Measurements from ENCODE around the gene CDC40.

CDC40 gene

DNA sequence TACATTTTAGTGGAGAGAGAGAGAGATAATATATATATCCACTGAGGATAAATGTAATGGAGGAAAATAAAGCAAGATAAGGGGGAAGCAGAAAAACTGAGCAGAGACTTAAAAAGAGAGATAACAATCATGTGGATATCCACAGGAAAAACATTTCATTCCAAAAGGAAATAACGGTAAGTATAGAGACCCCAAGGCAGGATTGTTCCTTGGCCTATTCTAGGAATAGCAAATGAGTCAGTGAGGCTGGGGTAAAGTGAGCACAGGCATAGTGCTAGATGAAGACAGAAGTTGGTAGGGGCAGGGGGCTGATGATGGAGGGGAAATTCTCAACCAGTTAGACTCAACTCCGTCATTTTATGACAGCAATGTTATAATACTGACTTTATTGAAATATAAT lies 11.2 kb downstream of the CDC40 start:
- Histone ChIP-seq H2BK12ac (ENCODE audit: low read length) (no peak overlapping the region), H3K79me2 (ENCODE audit: control insufficient read depth, insufficient read depth, low read length, poor library complexity) (peaks cover 3% of the 10 kb centered on the region), H4K8ac (ENCODE audit: low read depth, low read length) (no peak overlapping the region), H3K14ac (ENCODE audit: low read length) (no peak overlapping the region), H3K36me3 (ENCODE audit: control insufficient read depth in 1 of 2, insufficient read depth in 2 of 2, low read length in 2 of 2) (no peaks in the 10 kb centered on the region), H2BK5ac (ENCODE audit: low read depth, low read length, poor library complexity) (no peak overlapping the region), H2AK5ac (ENCODE audit: low read length) (no peak overlapping the region), H3K9ac (ENCODE audit: low read length) (no peak overlapping the region), H4K12ac (ENCODE audit: low read depth, low read length) (no peak overlapping the region), H2AFZ (ENCODE audit: insufficient read depth, low read length, poor library complexity) (no peak overlapping the region), H3K18ac (ENCODE audit: low read length) (no peak overlapping the region), H3K4me1 (ENCODE audit: control insufficient read depth in 1 of 2, insufficient read depth in 2 of 2, low read length in 2 of 2) (peaks cover 0 to 2% of the 10 kb centered on the region in 2 experiments), H2BK120ac (ENCODE audit: insufficient read depth, low read length, poor library complexity) (no peak overlapping the region), H3K27me3 (ENCODE audit: insufficient read depth, low read length) (no peaks in the 10 kb centered on the region), H4K91ac (ENCODE audit: low read depth, low read length) (no peak overlapping the region), H3K9me3 (ENCODE audit: insufficient read depth, low read depth, low read length) (no peaks in the 10 kb centered on the region), H3K4me2 (ENCODE audit: low read length) (no peak overlapping the region), H3K23ac (ENCODE audit: low read length) (no peak overlapping the region), H3K4me3 (ENCODE audit: low read depth, low read length) (no peak overlapping the region), H3K4ac (ENCODE audit: low read depth, low read length) (no peak overlapping the region), H3K27ac (ENCODE audit: low read depth, low read length) (no peak overlapping the region), H3K79me1 (ENCODE audit: low read length) (no peaks in the 10 kb centered on the region)
- DNase-seq = no peak
- WGBS (ENCODE audit: extremely low coverage, insufficient coverage, insufficient read length) = no CpG with 5 or more reads among the region's 2 CpGs

DNA sequence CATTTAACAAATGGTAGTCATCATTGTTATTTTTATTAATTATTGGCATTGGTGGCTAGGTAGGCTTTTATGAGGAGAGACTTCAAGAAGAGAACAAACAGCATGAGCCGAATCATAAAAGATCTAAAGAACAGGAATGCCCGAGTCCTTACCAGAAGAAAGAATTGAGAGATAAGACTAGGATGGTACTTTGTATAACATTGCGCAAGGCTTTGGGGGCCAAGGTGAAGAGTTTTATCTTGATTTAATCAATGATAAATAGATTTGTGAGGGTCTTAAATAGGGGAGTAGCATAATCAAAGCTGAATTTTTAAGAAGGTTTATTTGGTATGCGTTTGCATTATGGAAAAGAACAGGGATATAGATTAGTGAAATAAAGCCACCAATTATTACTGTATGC lies 15.4 kb downstream of the CDC40 start:
- no peak overlapping the region for H2AK5ac ChIP-seq (ENCODE audit: low read length)
- no peaks in the 10 kb centered on the region for H3K79me1 ChIP-seq (ENCODE audit: low read length)
- DNase-seq = no peak
- H3K4me1 ChIP-seq (ENCODE audit: control insufficient read depth in 1 of 2, insufficient read depth in 2 of 2, low read length in 2 of 2) = peaks cover 0 to 2% of the 10 kb centered on the region in 2 experiments
- no peak overlapping the region for H4K8ac ChIP-seq (ENCODE audit: low read depth, low read length)
- H3K27ac ChIP-seq (ENCODE audit: low read depth, low read length) = no peak overlapping the region
- H4K91ac ChIP-seq (ENCODE audit: low read depth, low read length) = no peak overlapping the region
- 100% methylated on average over 1 of the region's 4 CpGs for WGBS (ENCODE audit: extremely low coverage, insufficient coverage, insufficient read length)
- no peaks in the 10 kb centered on the region for H3K9me3 ChIP-seq (ENCODE audit: insufficient read depth, low read depth, low read length)
- H3K36me3 ChIP-seq (ENCODE audit: control insufficient read depth in 1 of 2, insufficient read depth in 2 of 2, low read length in 2 of 2) = no peaks in the 10 kb centered on the region
- no peak overlapping the region for H3K4me3 ChIP-seq (ENCODE audit: low read depth, low read length)
- H3K79me2 ChIP-seq (ENCODE audit: control insufficient read depth, insufficient read depth, low read length, poor library complexity) = no peaks in the 10 kb centered on the region
- no peak overlapping the region for H2AFZ ChIP-seq (ENCODE audit: insufficient read depth, low read length, poor library complexity)
- H4K12ac ChIP-seq (ENCODE audit: low read depth, low read length) = no peak overlapping the region
- H3K14ac ChIP-seq (ENCODE audit: low read length) = no peak overlapping the region
- no peaks in the 10 kb centered on the region for H3K27me3 ChIP-seq (ENCODE audit: insufficient read depth, low read length)
- no peak overlapping the region for H3K23ac ChIP-seq (ENCODE audit: low read length)
- no peak overlapping the region for H2BK5ac ChIP-seq (ENCODE audit: low read depth, low read length, poor library complexity)
- no peak overlapping the region for H2BK120ac ChIP-seq (ENCODE audit: insufficient read depth, low read length, poor library complexity)
- H3K18ac ChIP-seq (ENCODE audit: low read length) = no peak overlapping the region
- H3K4me2 ChIP-seq (ENCODE audit: low read length) = no peak overlapping the region
- no peak overlapping the region for H2BK12ac ChIP-seq (ENCODE audit: low read length)
- no peak overlapping the region for H3K9ac ChIP-seq (ENCODE audit: low read length)
- no peak overlapping the region for H3K4ac ChIP-seq (ENCODE audit: low read depth, low read length)

DNA sequence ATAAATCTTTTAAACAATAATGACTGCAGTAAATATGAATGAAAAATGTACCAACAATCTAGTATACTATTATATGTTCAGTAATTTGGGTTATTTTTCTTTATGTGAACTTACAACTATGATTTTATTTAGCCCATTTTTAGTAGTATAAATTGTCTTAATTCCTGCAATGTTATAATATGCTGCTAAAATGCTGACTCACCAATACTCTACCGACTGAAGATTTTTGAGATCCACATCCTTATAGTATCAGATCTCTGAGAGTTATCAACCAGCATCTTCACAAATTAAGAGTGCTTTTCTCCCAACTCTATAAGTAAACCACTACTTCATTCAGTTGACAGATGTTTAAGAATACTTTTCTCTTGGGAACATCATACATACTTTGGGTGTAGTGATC lies 16.6 kb downstream of the CDC40 start:
- H3K4me2 ChIP-seq (ENCODE audit: low read length) = no peak overlapping the region
- WGBS (ENCODE audit: extremely low coverage, insufficient coverage, insufficient read length) = no CpG with 5 or more reads among the region's 1 CpG
- DNase-seq = no peak

DNA sequence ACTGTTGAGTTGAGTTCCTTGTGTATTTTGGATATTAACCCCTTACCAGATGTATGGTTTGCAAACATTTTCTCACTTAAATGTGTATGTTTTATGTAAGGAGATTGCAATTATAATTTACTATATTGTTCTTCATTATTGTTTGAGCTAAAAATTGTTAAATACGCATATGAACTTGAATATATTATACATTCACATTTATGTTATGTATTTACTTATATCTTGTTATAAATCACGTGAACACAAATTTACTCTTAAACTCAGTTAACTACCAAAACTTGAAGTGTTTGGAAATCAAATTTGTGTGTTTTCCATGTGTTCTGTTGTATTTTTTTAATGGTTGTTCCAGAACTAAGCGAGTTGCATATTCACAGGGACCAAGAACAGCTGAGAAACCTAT lies 18.3 kb downstream of the CDC40 start:
- H3K4me1 ChIP-seq (ENCODE audit: control insufficient read depth in 1 of 2, insufficient read depth in 2 of 2, low read length in 2 of 2) = no peaks in the 10 kb centered on the region
- no peak overlapping the region for H4K8ac ChIP-seq (ENCODE audit: low read depth, low read length)
- H2AK5ac ChIP-seq (ENCODE audit: low read length) = no peak overlapping the region
- no peak overlapping the region for H3K14ac ChIP-seq (ENCODE audit: low read length)
- H2BK12ac ChIP-seq (ENCODE audit: low read length) = no peak overlapping the region
- H3K27ac ChIP-seq (ENCODE audit: low read depth, low read length) = no peak overlapping the region
- H2AFZ ChIP-seq (ENCODE audit: insufficient read depth, low read length, poor library complexity) = no peak overlapping the region
- H4K91ac ChIP-seq (ENCODE audit: low read depth, low read length) = no peak overlapping the region
- H3K9me3 ChIP-seq (ENCODE audit: insufficient read depth, low read depth, low read length) = no peaks in the 10 kb centered on the region
- H3K79me2 ChIP-seq (ENCODE audit: control insufficient read depth, insufficient read depth, low read length, poor library complexity) = no peaks in the 10 kb centered on the region
- no CpG with 5 or more reads among the region's 3 CpGs for WGBS (ENCODE audit: extremely low coverage, insufficient coverage, insufficient read length)
- no peak overlapping the region for H3K4ac ChIP-seq (ENCODE audit: low read depth, low read length)
- H3K36me3 ChIP-seq (ENCODE audit: control insufficient read depth in 1 of 2, insufficient read depth in 2 of 2, low read length in 2 of 2) = no peaks in the 10 kb centered on the region
- H4K12ac ChIP-seq (ENCODE audit: low read depth, low read length) = no peak overlapping the region
- no peak for DNase-seq
- H3K79me1 ChIP-seq (ENCODE audit: low read length) = no peaks in the 10 kb centered on the region
- H3K18ac ChIP-seq (ENCODE audit: low read length) = no peak overlapping the region
- no peak overlapping the region for H3K9ac ChIP-seq (ENCODE audit: low read length)
- H3K27me3 ChIP-seq (ENCODE audit: insufficient read depth, low read length) = no peaks in the 10 kb centered on the region
- no peak overlapping the region for H2BK120ac ChIP-seq (ENCODE audit: insufficient read depth, low read length, poor library complexity)
- H3K4me3 ChIP-seq (ENCODE audit: low read depth, low read length) = no peak overlapping the region
- H3K23ac ChIP-seq (ENCODE audit: low read length) = no peak overlapping the region
- no peak overlapping the region for H2BK5ac ChIP-seq (ENCODE audit: low read depth, low read length, poor library complexity)
- H3K4me2 ChIP-seq (ENCODE audit: low read length) = no peak overlapping the region

More for the DNA sequence above, 16.6 kb downstream of the CDC40 start:
- Histone ChIP-seq H3K4ac (ENCODE audit: low read depth, low read length) (no peak overlapping the region), H3K23ac (ENCODE audit: low read length) (no peak overlapping the region), H3K27me3 (ENCODE audit: insufficient read depth, low read length) (no peaks in the 10 kb centered on the region), H3K4me3 (ENCODE audit: low read depth, low read length) (no peak overlapping the region), H4K91ac (ENCODE audit: low read depth, low read length) (no peak overlapping the region), H4K12ac (ENCODE audit: low read depth, low read length) (no peak overlapping the region), H3K79me1 (ENCODE audit: low read length) (no peaks in the 10 kb centered on the region), H3K79me2 (ENCODE audit: control insufficient read depth, insufficient read depth, low read length, poor library complexity) (no peaks in the 10 kb centered on the region), H2BK120ac (ENCODE audit: insufficient read depth, low read length, poor library complexity) (no peak overlapping the region), H2AFZ (ENCODE audit: insufficient read depth, low read length, poor library complexity) (no peak overlapping the region), H3K9me3 (ENCODE audit: insufficient read depth, low read depth, low read length) (no peaks in the 10 kb centered on the region), H4K8ac (ENCODE audit: low read depth, low read length) (no peak overlapping the region), H3K14ac (ENCODE audit: low read length) (no peak overlapping the region), H3K4me1 (ENCODE audit: control insufficient read depth in 1 of 2, insufficient read depth in 2 of 2, low read length in 2 of 2) (no peaks in the 10 kb centered on the region), H3K27ac (ENCODE audit: low read depth, low read length) (no peak overlapping the region), H2BK5ac (ENCODE audit: low read depth, low read length, poor library complexity) (no peak overlapping the region), H2BK12ac (ENCODE audit: low read length) (no peak overlapping the region), H3K36me3 (ENCODE audit: control insufficient read depth in 1 of 2, insufficient read depth in 2 of 2, low read length in 2 of 2) (no peaks in the 10 kb centered on the region), H2AK5ac (ENCODE audit: low read length) (no peak overlapping the region), H3K9ac (ENCODE audit: low read length) (no peak overlapping the region), H3K18ac (ENCODE audit: low read length) (no peak overlapping the region)

Measured in trophoblast cell (in vitro differentiated cells and primary cell).